ENCODE measurements around the gene SLC2A9. TPM values are rescaled to one million over a fixed set of nuclear protein-coding genes. Genes with fewer than 3 reads are reported as not detected.

The SLC2A9 gene
- polyA plus RNA-seq, 2 of the 4 experiments (the other 2 are of a cell fraction): 0.62 to 0.70 TPM

DNA sequence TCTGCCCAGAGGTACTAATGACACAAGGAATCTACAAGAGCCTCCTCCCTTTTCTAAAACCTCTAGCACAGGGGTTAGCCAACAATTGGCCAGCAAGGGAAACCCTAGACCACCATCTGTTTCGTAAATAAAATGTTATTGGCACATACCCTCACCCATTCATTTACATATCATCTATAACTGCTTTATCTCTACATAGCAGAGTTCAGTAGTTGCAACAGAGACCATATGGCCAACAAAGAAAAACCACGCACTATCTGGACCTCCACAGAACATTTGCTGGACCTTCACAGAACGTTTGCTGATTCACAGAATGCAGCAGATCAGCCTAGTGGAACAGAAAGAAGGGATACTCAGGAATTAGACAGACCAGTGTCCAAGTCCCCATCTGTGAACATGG is 9.4 kb downstream of the SLC2A9 start (continued):
- TF ChIP-seq, protein P1, sequence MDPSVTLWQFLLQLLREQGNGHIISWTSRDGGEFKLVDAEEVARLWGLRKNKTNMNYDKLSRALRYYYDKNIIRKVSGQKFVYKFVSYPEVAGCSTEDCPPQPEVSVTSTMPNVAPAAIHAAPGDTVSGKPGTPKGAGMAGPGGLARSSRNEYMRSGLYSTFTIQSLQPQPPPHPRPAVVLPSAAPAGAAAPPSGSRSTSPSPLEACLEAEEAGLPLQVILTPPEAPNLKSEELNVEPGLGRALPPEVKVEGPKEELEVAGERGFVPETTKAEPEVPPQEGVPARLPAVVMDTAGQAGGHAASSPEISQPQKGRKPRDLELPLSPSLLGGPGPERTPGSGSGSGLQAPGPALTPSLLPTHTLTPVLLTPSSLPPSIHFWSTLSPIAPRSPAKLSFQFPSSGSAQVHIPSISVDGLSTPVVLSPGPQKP (IDR thresholded peaks at IDR 0.05; ENCODE audit: low read depth, low read length): no peak
- TF ChIP-seq KDM5A (IDR thresholded peaks at IDR 0.05): no peak
- TF ChIP-seq CBX8 (IDR thresholded peaks at IDR 0.05): no peak

- no peak for DNase-seq (ENCODE audit: low read depth in 1 of 2, low spot score in 1 of 2)
- Histone ChIP-seq H3K4me2 (no peak overlapping the region), H3K27ac (no peak overlapping the region), H3K4me1 (peaks cover 30% of the 10 kb centered on the region), H3K9me3 (no peaks in the 10 kb centered on the region), H3K4me3 (no peak overlapping the region)
- POLR2A ChIA-PET: no interaction called here
- no peak for FAIRE-seq
- ATAC-seq: no peak
- WGBS (ENCODE audit: missing lambda C conversion rate): 45% methylated on average over 1 of the region's 1 CpG
- TF ChIP-seq GATA3 (IDR thresholded peaks at IDR 0.05; ENCODE audit: borderline replicate concordance) (no peak), POLR2A (IDR thresholded peaks at IDR 0.05; ENCODE audit: low read length) (no peak), JUNB (IDR thresholded peaks at IDR 0.05) (no peak), KDM1A (IDR thresholded peaks at IDR 0.05; ENCODE audit: low read depth) (no peak), SMC3 (IDR thresholded peaks at IDR 0.05) (no peak), CBX8 (IDR thresholded peaks at IDR 0.05) (no peak), MYC (IDR thresholded peaks at IDR 0.05; ENCODE audit: borderline replicate concordance, low read length) (no peak)
- TF ChIP-seq, protein P2, sequence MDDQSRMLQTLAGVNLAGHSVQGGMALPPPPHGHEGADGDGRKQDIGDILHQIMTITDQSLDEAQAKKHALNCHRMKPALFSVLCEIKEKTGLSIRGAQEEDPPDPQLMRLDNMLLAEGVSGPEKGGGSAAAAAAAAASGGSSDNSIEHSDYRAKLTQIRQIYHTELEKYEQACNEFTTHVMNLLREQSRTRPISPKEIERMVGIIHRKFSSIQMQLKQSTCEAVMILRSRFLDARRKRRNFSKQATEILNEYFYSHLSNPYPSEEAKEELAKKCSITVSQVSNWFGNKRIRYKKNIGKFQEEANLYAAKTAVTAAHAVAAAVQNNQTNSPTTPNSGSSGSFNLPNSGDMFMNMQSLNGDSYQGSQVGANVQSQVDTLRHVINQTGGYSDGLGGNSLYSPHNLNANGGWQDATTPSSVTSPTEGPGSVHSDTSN (IDR thresholded peaks at IDR 0.05): no peak
- CTCF ChIA-PET: interaction anchor here (1.0 to 1.9 kb wide), 2 partner anchors 248 to 308 kb away, joined by 3 to 6 read pairs; no protein-coding TSS in a partner anchor
Measured at GRCh38 chr4:10011277-10011676, 10.0 kb downstream of the SLC2A9 start.

DNA sequence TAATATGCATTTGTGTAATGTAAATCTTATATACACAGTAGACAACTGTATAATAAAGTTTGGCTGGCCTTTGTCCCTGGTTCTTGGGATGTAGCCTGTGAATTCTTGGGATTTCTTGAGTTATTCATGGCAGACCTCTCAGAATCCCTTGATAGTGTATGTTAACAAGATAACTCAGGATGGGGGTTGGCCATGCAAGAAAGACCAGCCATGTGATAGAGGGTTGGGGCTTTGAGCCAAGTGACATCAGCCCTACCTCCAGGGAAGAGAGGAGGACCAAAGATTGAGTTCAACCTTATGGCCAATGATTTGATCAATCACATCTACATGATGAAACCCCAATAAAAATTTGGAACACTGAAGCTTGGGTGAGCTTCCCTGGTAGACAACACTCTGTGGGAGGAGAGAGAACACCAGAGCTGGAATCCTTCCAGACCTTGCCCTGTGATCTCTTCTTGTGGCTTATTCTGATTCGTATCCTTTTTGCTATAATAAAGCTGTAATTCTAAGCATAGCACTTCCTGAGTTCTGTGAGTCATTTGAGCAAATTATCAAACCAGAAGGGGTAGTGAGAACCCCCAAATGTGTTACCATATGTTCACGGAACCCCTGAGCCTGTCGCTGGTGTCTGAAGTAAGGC is 11.3 kb downstream of the SLC2A9 start:
- no peak overlapping the region for H3K4me3 ChIP-seq
- H3K4me2 ChIP-seq: no peak overlapping the region
- ChIA-PET CTCF (interaction anchor here (0.6 to 1.9 kb wide), 2 partner anchors 34 to 246 kb away, joined by 3 to 6 read pairs; no protein-coding TSS in a partner anchor), POLR2A (no interaction called here)
- WGBS (ENCODE audit: missing lambda C conversion rate): 76% methylated on average over 3 of the region's 3 CpGs
- H3K27ac ChIP-seq: no peak overlapping the region
- peaks cover 42% of the 10 kb centered on the region for H3K4me1 ChIP-seq
- FAIRE-seq (no peak), ATAC-seq (no peak), DNase-seq (ENCODE audit: low read depth in 1 of 2, low spot score in 1 of 2) (no peak)
- no peaks in the 10 kb centered on the region for H3K9me3 ChIP-seq
- TF ChIP-seq RARB (CRISPR knock-in tag; IDR thresholded peaks at IDR 0.05) (no peak), HES2 (IDR thresholded peaks at IDR 0.05) (no peak), E2F6 (IDR thresholded peaks at IDR 0.05; ENCODE audit: borderline replicate concordance, low read depth) (no peak), PHF8 (IDR thresholded peaks at IDR 0.05; ENCODE audit: borderline replicate concordance, low read depth) (no peak), HOXB13 (CRISPR knock-in tag; IDR thresholded peaks at IDR 0.05; ENCODE audit: low read depth) (no peak), TP53 (CRISPR knock-in tag; IDR thresholded peaks at IDR 0.05) (no peak), ZC3H11A (IDR thresholded peaks at IDR 0.05) (no peak), FOSB (CRISPR knock-in tag; IDR thresholded peaks at IDR 0.05) (no peak)
- TF ChIP-seq, protein P3, sequence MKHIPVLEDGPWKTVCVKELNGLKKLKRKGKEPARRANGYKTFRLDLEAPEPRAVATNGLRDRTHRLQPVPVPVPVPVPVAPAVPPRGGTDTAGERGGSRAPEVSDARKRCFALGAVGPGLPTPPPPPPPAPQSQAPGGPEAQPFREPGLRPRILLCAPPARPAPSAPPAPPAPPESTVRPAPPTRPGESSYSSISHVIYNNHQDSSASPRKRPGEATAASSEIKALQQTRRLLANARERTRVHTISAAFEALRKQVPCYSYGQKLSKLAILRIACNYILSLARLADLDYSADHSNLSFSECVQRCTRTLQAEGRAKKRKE (CRISPR knock-in tag; IDR thresholded peaks at IDR 0.05; ENCODE audit: low read depth): no peak

Data from A549 (cell line).